Pulmonary artery endothelial cell (primary cell): Measurements from ENCODE around the gene PATL2. TPM values are rescaled to one million over a fixed set of nuclear protein-coding genes. Genes with fewer than 3 reads are reported as not detected.
A peak's percentile ranks its signal among the peaks of the same experiment; 100 is the strongest.
"Not testable (repeated sequence)": the region's sequence is repeated elsewhere in the genome, so short reads cannot be mapped to it uniquely, and the experiment has no call there.

Experiments
- DNase-seq: peaks from one replicate; pipeline ENCODE4 v3.0.0-alpha.2; 2011; ENCODE audit warnings: low read depth, low spot score
- total RNA-seq: library from RNA; depleted of rRNA; stranded (reverse); fragments of >200 nt; gene quantifications from 2 replicates; pipeline ENCODE4 v1.2.3, GENCODE V29; 2014

PATL2 gene
- total RNA-seq, 1 donor from 2014 or later = under 0.01 TPM

GRCh38 chr15:44692659-44693058 is 18.5 kb downstream of the PATL2 start:
- no peak for DNase-seq

GRCh38 chr15:44690245-44690644 is 20.9 kb downstream of the PATL2 start:
- DNase-seq = not testable (repeated sequence)

GRCh38 chr15:44689318-44689717 is 21.8 kb downstream of the PATL2 start:
- not testable (repeated sequence) for DNase-seq

GRCh38 chr15:44682809-44683682 is 28.1 kb downstream of the PATL2 start:
- DNase-seq = not testable (repeated sequence)

GRCh38 chr15:44682211-44682610 is 28.9 kb downstream of the PATL2 start:
- DNase-seq = no peak

GRCh38 chr15:44676676-44677075 is 34.4 kb downstream of the PATL2 start:
- DNase-seq = no peak

GRCh38 chr15:44675911-44676310 is 35.2 kb downstream of the PATL2 start:
- no peak for DNase-seq

- no peak for DNase-seq
Measured at GRCh38 chr15:44673639-44674038, 37.5 kb downstream of the PATL2 start.

- DNase-seq = no peak
Measured at GRCh38 chr15:44670087-44670950, 40.8 kb downstream of the PATL2 start.

- no peak for DNase-seq
Measured at GRCh38 chr15:44668921-44669320, 42.2 kb downstream of the PATL2 start.

- DNase-seq = no peak
Measured at GRCh38 chr15:44667039-44667360, 44.1 kb downstream of the PATL2 start.

GRCh38 chr15:44666210-44667038 is 44.7 kb downstream of the PATL2 start:
- DNase-seq = no peak

GRCh38 chr15:44663410-44664308 is 47.5 kb downstream of the PATL2 start, which contains the start of gene SPG11:
Gene SPG11 (minus strand): TSS chr15:44663662. CDS start chr15:44663647, 15 bp downstream.
- peak; percentile 92 for DNase-seq

GRCh38 chr15:44662478-44663409 is 48.4 kb downstream of the PATL2 start:
- peak; percentile 8 for DNase-seq

GRCh38 chr15:44661576-44661975 is 49.5 kb downstream of the PATL2 start:
- DNase-seq = no peak

- DNase-seq = no peak
Measured at GRCh38 chr15:44659056-44659455, 52.1 kb downstream of the PATL2 start.

- no peak for DNase-seq
Measured at GRCh38 chr15:44657378-44657777, 53.7 kb downstream of the PATL2 start.

GRCh38 chr15:44656913-44657312 is 54.2 kb downstream of the PATL2 start:
- no peak for DNase-seq

- no peak for DNase-seq
Measured at GRCh38 chr15:44656298-44656697, 54.8 kb downstream of the PATL2 start.
